ENCODE data around the gene PLXDC2. TPM values are rescaled to one million over a fixed set of nuclear protein-coding genes. Genes with fewer than 3 reads are reported as not detected.

Gene PLXDC2
- total RNA-seq, 1 experiment from 2014 or later = 0.21 TPM

DNA sequence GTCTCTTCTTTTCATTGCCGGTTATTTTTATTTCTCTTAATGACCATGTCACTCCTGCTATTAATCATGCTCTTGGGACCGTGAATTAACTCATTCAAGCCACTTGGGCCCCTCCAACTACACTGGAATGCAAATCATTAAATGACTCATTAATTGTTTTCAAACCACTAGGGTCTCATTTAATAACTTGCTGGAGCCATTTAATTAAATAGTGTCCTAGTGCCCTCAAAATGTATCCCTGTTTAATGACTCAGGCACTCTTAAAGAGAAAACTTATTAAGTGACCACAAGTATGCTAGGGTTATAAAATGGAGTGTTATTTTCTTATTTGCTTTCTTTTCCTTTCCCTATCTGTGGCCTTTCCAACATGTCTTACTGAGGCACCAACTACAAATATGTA is 73.0 kb downstream of the PLXDC2 start:
- Histone ChIP-seq H3K4me3 (ENCODE audit: low read depth in 2 of 2, low read length in 2 of 2) (no peak overlapping the region), H3K27ac (ENCODE audit: low read length) (no peak overlapping the region), H3K27me3 (ENCODE audit: control insufficient read depth, insufficient read depth, low read length) (no peaks in the 10 kb centered on the region), H3K9me3 (ENCODE audit: control insufficient read depth, insufficient read depth, low read depth, low read length) (no peaks in the 10 kb centered on the region), H3K4me1 (ENCODE audit: control insufficient read depth, insufficient read depth, low read length) (no peaks in the 10 kb centered on the region), H3K36me3 (ENCODE audit: control insufficient read depth, insufficient read depth, low read length) (no peaks in the 10 kb centered on the region)
- ATAC-seq (no peak), DNase-seq (ENCODE audit: low read depth, low spot score) (no peak)
- intact Hi-C loops (cut with micrococcal nuclease; ENCODE audit: unreplicated experiment) (no loop called here), in situ Hi-C loops (cut with HindIII; ENCODE audit: low pct_unique_long_range_greater_than_20kb, low sequenced_read_pairs) (no loop called here)
- no TSS peak for BruUV-seq (replicated peaks)
- ChIA-PET CTCF (no interaction called here), POLR2A (no interaction called here)
- TF ChIP-seq, protein P1, sequence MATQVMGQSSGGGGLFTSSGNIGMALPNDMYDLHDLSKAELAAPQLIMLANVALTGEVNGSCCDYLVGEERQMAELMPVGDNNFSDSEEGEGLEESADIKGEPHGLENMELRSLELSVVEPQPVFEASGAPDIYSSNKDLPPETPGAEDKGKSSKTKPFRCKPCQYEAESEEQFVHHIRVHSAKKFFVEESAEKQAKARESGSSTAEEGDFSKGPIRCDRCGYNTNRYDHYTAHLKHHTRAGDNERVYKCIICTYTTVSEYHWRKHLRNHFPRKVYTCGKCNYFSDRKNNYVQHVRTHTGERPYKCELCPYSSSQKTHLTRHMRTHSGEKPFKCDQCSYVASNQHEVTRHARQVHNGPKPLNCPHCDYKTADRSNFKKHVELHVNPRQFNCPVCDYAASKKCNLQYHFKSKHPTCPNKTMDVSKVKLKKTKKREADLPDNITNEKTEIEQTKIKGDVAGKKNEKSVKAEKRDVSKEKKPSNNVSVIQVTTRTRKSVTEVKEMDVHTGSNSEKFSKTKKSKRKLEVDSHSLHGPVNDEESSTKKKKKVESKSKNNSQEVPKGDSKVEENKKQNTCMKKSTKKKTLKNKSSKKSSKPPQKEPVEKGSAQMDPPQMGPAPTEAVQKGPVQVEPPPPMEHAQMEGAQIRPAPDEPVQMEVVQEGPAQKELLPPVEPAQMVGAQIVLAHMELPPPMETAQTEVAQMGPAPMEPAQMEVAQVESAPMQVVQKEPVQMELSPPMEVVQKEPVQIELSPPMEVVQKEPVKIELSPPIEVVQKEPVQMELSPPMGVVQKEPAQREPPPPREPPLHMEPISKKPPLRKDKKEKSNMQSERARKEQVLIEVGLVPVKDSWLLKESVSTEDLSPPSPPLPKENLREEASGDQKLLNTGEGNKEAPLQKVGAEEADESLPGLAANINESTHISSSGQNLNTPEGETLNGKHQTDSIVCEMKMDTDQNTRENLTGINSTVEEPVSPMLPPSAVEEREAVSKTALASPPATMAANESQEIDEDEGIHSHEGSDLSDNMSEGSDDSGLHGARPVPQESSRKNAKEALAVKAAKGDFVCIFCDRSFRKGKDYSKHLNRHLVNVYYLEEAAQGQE (IDR thresholded peaks at IDR 0.05; ENCODE audit: insufficient read depth in 1 of 2, low read depth in 2 of 2, low read length in 1 of 2) = no peak
- TF ChIP-seq POLR2AphosphoS5 (IDR thresholded peaks at IDR 0.05; ENCODE audit: low read depth, low read length) (no peak), TCF7L2 (IDR thresholded peaks at IDR 0.05; ENCODE audit: low read depth, low read length) (no peak), SIN3A (IDR thresholded peaks at IDR 0.05; ENCODE audit: borderline replicate concordance, insufficient read depth, low read depth, low read length) (no peak)
- TF ChIP-seq, protein P2, sequence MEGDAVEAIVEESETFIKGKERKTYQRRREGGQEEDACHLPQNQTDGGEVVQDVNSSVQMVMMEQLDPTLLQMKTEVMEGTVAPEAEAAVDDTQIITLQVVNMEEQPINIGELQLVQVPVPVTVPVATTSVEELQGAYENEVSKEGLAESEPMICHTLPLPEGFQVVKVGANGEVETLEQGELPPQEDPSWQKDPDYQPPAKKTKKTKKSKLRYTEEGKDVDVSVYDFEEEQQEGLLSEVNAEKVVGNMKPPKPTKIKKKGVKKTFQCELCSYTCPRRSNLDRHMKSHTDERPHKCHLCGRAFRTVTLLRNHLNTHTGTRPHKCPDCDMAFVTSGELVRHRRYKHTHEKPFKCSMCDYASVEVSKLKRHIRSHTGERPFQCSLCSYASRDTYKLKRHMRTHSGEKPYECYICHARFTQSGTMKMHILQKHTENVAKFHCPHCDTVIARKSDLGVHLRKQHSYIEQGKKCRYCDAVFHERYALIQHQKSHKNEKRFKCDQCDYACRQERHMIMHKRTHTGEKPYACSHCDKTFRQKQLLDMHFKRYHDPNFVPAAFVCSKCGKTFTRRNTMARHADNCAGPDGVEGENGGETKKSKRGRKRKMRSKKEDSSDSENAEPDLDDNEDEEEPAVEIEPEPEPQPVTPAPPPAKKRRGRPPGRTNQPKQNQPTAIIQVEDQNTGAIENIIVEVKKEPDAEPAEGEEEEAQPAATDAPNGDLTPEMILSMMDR (IDR thresholded peaks at IDR 0.05) = no peak

DNA sequence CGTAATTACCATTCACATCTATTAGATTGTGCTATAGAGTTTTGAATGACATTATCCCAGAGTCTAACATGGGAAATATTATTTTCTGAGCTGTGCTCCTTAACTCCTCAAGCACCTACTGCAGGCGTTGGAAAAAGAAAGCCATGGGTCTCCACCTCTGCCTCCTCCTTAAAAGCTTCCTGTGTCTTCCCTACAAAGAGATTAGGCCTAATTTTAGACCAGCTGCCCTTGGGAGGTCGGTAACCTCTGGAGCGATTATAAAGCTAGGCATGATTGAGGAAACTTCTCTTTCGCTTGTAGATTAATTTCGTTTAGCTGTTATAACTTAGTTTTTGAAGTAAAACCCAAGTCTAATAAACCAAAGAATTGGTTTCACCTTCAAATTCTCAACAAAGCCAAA is 75.2 kb downstream of the PLXDC2 start:
- TF ChIP-seq TCF7L2 (IDR thresholded peaks at IDR 0.05; ENCODE audit: low read depth, low read length) (no peak), SIN3A (IDR thresholded peaks at IDR 0.05; ENCODE audit: borderline replicate concordance, insufficient read depth, low read depth, low read length) (no peak), POLR2AphosphoS5 (IDR thresholded peaks at IDR 0.05; ENCODE audit: low read depth, low read length) (no peak)
- TF ChIP-seq, protein P2 (IDR thresholded peaks at IDR 0.05) = no peak
- TF ChIP-seq, protein P1 (IDR thresholded peaks at IDR 0.05; ENCODE audit: insufficient read depth in 1 of 2, low read depth in 2 of 2, low read length in 1 of 2) = no peak

More for the DNA sequence above, 75.2 kb downstream of the PLXDC2 start:
- H3K9me3 ChIP-seq (ENCODE audit: control insufficient read depth, insufficient read depth, low read depth, low read length) = no peaks in the 10 kb centered on the region
- ChIA-PET POLR2A (no interaction called here), CTCF (no interaction called here)
- in situ Hi-C loops (cut with HindIII; ENCODE audit: low pct_unique_long_range_greater_than_20kb, low sequenced_read_pairs) (no loop called here), intact Hi-C loops (cut with micrococcal nuclease; ENCODE audit: unreplicated experiment) (no loop called here)
- H3K4me3 ChIP-seq (ENCODE audit: low read depth in 2 of 2, low read length in 2 of 2) = no peak overlapping the region
- no peak for ATAC-seq
- H3K27me3 ChIP-seq (ENCODE audit: control insufficient read depth, insufficient read depth, low read length) = no peaks in the 10 kb centered on the region
- H3K4me1 ChIP-seq (ENCODE audit: control insufficient read depth, insufficient read depth, low read length) = no peaks in the 10 kb centered on the region
- BruUV-seq (replicated peaks) = no TSS peak
- no peaks in the 10 kb centered on the region for H3K36me3 ChIP-seq (ENCODE audit: control insufficient read depth, insufficient read depth, low read length)
- no peak overlapping the region for H3K27ac ChIP-seq (ENCODE audit: low read length)
- no peak for DNase-seq (ENCODE audit: low read depth, low spot score)

Measured in Panc1 (cell line).